Body of pancreas (tissue), 4 donors: ENCODE data around the gene KRTAP5-11.
"Not testable (repeated sequence)": the region's sequence is repeated elsewhere in the genome, so short reads cannot be mapped to it uniquely, and the experiment has no call there.

ENCODE experiments used
- POLR2A ChIP-seq, 3 donors: fragments of 450-650 bp; IDR thresholded peaks; one replicate each; pipeline ENCODE4 v1.6.1; 2016; ENCODE audit warnings: antibody characterized with exemption in 3 of 3, mild to moderate bottlenecking in 2 of 3
- TF ChIP-seq, protein P1 (sequence below), 7 experiments: fragments of 450-650 bp in 4 of 7; fragments of 200-600 bp in 3 of 7; sonication (generic) in 3 of 7; IDR thresholded peaks; one replicate each; pipeline ENCODE4 v1.5.1; 2016 to 2019; ENCODE audit warnings: antibody characterized with exemption in 7 of 7

DNA sequence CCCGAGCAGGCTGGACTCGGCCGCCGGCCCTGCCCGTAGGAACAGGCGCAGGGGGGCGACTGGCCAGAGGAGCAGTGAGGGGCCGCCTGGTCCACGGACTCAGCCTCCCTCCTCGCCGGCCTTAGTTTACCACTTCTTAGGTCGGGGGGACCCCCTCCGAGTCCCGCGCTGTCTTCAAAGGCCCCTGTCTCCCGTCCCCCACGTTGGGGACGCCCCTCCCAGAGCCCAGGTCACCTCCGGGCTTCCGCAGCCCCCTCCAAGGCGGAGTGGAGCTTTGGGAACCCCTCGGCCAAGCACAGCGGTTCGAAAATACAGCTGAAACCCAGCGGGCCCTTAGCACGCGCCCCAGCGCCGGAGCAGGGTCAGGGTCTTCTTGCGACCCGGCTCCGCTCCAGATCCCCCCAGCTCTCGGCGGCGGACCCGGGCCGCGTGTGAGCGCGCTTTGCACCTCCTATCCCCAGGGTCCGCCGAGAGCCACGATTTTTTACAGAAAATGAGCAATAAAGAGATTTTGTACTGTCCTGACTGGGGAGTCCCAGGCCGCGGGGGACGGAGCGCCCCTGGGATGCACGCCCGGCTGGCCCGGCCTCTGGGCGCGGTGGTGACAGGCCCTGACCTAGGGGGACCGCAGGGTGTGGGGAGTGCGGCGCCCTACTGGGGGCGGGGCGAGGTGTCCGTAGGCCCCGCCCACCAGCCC, 25.0 kb upstream of the KRTAP5-11 start:
- TF ChIP-seq, protein P1, sequence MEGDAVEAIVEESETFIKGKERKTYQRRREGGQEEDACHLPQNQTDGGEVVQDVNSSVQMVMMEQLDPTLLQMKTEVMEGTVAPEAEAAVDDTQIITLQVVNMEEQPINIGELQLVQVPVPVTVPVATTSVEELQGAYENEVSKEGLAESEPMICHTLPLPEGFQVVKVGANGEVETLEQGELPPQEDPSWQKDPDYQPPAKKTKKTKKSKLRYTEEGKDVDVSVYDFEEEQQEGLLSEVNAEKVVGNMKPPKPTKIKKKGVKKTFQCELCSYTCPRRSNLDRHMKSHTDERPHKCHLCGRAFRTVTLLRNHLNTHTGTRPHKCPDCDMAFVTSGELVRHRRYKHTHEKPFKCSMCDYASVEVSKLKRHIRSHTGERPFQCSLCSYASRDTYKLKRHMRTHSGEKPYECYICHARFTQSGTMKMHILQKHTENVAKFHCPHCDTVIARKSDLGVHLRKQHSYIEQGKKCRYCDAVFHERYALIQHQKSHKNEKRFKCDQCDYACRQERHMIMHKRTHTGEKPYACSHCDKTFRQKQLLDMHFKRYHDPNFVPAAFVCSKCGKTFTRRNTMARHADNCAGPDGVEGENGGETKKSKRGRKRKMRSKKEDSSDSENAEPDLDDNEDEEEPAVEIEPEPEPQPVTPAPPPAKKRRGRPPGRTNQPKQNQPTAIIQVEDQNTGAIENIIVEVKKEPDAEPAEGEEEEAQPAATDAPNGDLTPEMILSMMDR (IDR thresholded peaks at IDR 0.05), result not testable (repeated sequence)
- TF ChIP-seq POLR2A (IDR thresholded peaks at IDR 0.05), result not testable (repeated sequence)
